HEK293 (cell line): ENCODE measurements around the gene GALNT16.

Source experiments
- CTCF ChIA-PET: fragments of 350-600 bp; formaldehyde crosslinking; extraction: SDS; loops from one replicate; lab custom pipeline; 2021; ENCODE audit warnings: antibody characterized with exemption; lab: Yijun Ruan, JAX
- POLR2A ChIA-PET: fragments of 300-600 bp; formaldehyde crosslinking; extraction: SDS; loops from one replicate; lab custom pipeline; 2020; ENCODE audit warnings: antibody characterized with exemption, inconsistent platforms; lab: Yijun Ruan, JAX
- H3K27ac ChIP-seq: fragments of 200-500 bp; sonication (Bioruptor generic); 2 replicates; pipeline ENCODE4 v1.5.1; 2014; ENCODE audit warnings: low read depth, low read length, control low read depth, inconsistent platforms; ENCODE audit errors: extremely low read depth
- H3K36me3 ChIP-seq, 2 experiments: fragments of 200-500 bp in 1 of 2; sonication (Bioruptor generic) in 1 of 2; 1 replicate in 1 of 2; 2 replicates in 1 of 2; pipeline ENCODE4 v1.5.1; 2014 to 2017; ENCODE audit warnings: inconsistent platforms in 2 of 2, low read length in 2 of 2; ENCODE audit not compliant: control insufficient read depth in 2 of 2, insufficient read depth in 1 of 2
- H3K4me1 ChIP-seq: fragments of 200-500 bp; sonication (Bioruptor generic); 2 replicates; pipeline ENCODE4 v1.5.1; 2014; ENCODE audit warnings: mild to moderate bottlenecking, low read length, inconsistent platforms; ENCODE audit not compliant: control insufficient read depth, insufficient read depth
- H3K4me3 ChIP-seq: 2 replicates; pipeline ENCODE4 v1.5.1; 2011; ENCODE audit warnings: low read depth, mild to moderate bottlenecking, control low read depth, low read length, moderate library complexity
- H3K9me3 ChIP-seq: fragments of 200-500 bp; sonication (Bioruptor generic); 2 replicates; pipeline ENCODE4 v1.5.1; 2014; ENCODE audit warnings: low read depth, low read length, inconsistent platforms; ENCODE audit not compliant: control insufficient read depth, insufficient read depth
- GLI2 ChIP-seq: fragments of 450-650 bp; formaldehyde crosslinking; IDR thresholded peaks from 2 replicates; pipeline ENCODE4; 2017; ENCODE audit warnings: missing biosample characterization, missing genetic modification characterization, low read depth, borderline replicate concordance
- REPIN1 ChIP-seq: fragments of 450-650 bp; formaldehyde crosslinking; IDR thresholded peaks from 2 replicates; pipeline ENCODE4 v1.5.1; 2017; ENCODE audit warnings: missing biosample characterization, missing genetic modification characterization, low read depth
- SP3 ChIP-seq: fragments of 450-650 bp; formaldehyde crosslinking; IDR thresholded peaks from 2 replicates; pipeline ENCODE4 v1.5.1; 2016; ENCODE audit warnings: missing biosample characterization, missing genetic modification characterization
- ZFP3 ChIP-seq: fragments of 450-650 bp; formaldehyde crosslinking; IDR thresholded peaks from 2 replicates; pipeline ENCODE4 v1.5.1; 2016; ENCODE audit warnings: low read depth, missing biosample characterization, missing genetic modification characterization
- ZNF140 ChIP-seq: fragments of 450-650 bp; formaldehyde crosslinking; IDR thresholded peaks from 2 replicates; pipeline ENCODE4 v1.5.1; 2016; ENCODE audit warnings: missing biosample characterization, missing genetic modification characterization
- ZNF2 ChIP-seq: fragments of 450-650 bp; formaldehyde crosslinking; IDR thresholded peaks from 2 replicates; pipeline ENCODE4 v1.5.1; 2016; ENCODE audit warnings: missing biosample characterization, missing genetic modification characterization
- ZNF202 ChIP-seq: fragments of 450-650 bp; formaldehyde crosslinking; IDR thresholded peaks from 2 replicates; pipeline ENCODE4 v1.5.1; 2016; ENCODE audit warnings: missing biosample characterization, missing genetic modification characterization, borderline replicate concordance
- ZNF266 ChIP-seq: fragments of 450-650 bp; formaldehyde crosslinking; IDR thresholded peaks from 2 replicates; pipeline ENCODE4 v1.5.1; 2016; ENCODE audit warnings: missing biosample characterization, missing genetic modification characterization, low read depth
- ZNF544 ChIP-seq: fragments of 450-650 bp; formaldehyde crosslinking; IDR thresholded peaks from 2 replicates; pipeline ENCODE4 v1.5.0; 2017; ENCODE audit warnings: missing biosample characterization, missing genetic modification characterization
- ZNF624 ChIP-seq: fragments of 450-650 bp; formaldehyde crosslinking; IDR thresholded peaks from 2 replicates; pipeline ENCODE4 v1.5.1; 2017; ENCODE audit warnings: missing biosample characterization, missing genetic modification characterization
- ZNF664 ChIP-seq: fragments of 450-650 bp; formaldehyde crosslinking; IDR thresholded peaks from 2 replicates; pipeline ENCODE4 v1.5.1; 2016; ENCODE audit warnings: missing biosample characterization, missing genetic modification characterization
- ZNF707 ChIP-seq: fragments of 450-650 bp; formaldehyde crosslinking; IDR thresholded peaks from 2 replicates; pipeline ENCODE4 v1.5.1; 2016; ENCODE audit warnings: missing biosample characterization, missing genetic modification characterization
- ZNF776 ChIP-seq: fragments of 450-650 bp; formaldehyde crosslinking; IDR thresholded peaks from 2 replicates; pipeline ENCODE4 v1.5.0; 2017; ENCODE audit warnings: missing biosample characterization, missing genetic modification characterization, borderline replicate concordance
- ZNF792 ChIP-seq: fragments of 450-650 bp; formaldehyde crosslinking; IDR thresholded peaks from 2 replicates; pipeline ENCODE4 v1.5.1; 2016; ENCODE audit warnings: missing biosample characterization, missing genetic modification characterization
- TF ChIP-seq, protein P1 (sequence below): fragments of 450-650 bp; formaldehyde crosslinking; IDR thresholded peaks from 2 replicates; pipeline ENCODE4 v1.5.1; 2016; ENCODE audit warnings: missing biosample characterization, missing genetic modification characterization
- TF ChIP-seq, protein P2 (sequence below): fragments of 450-650 bp; formaldehyde crosslinking; IDR thresholded peaks from 2 replicates; pipeline ENCODE4 v1.5.1; 2016; ENCODE audit warnings: missing biosample characterization, missing genetic modification characterization
- TF ChIP-seq, protein P3 (sequence below): fragments of 450-650 bp; formaldehyde crosslinking; IDR thresholded peaks from 2 replicates; pipeline ENCODE4; 2016; ENCODE audit warnings: missing biosample characterization, missing genetic modification characterization
- TF ChIP-seq, protein P4 (sequence below): fragments of 450-650 bp; formaldehyde crosslinking; IDR thresholded peaks from 2 replicates; pipeline ENCODE4 v1.5.1; 2016; ENCODE audit warnings: missing biosample characterization, missing genetic modification characterization
- TF ChIP-seq, protein P5 (sequence below): fragments of 450-650 bp; formaldehyde crosslinking; IDR thresholded peaks from 2 replicates; pipeline ENCODE4 v1.5.1; 2017; ENCODE audit warnings: missing biosample characterization, mild to moderate bottlenecking, missing genetic modification characterization, moderate library complexity

Gene GALNT16

DNA sequence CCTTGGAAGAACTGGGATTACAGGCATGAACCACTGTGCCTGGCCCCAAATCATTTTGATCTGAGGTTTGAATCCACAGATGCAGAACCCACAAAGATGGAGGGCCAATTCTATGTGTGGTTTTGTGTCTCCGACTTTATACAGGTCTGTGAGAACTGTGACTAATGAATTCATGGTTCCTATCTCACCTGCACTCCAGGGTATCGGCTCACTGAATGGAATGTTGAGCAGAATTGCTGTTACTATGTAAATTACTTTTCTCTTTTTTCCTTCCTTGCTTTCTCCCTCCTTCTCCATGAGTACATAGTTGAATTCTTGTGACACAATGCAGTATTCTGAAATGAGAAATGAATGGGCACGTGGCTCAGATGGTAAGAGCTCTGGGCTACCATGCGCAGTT lies 21.1 kb upstream of the GALNT16 start:
- H3K4me1 ChIP-seq: no peaks in the 10 kb centered on the region
- ChIA-PET POLR2A (no interaction called here), CTCF (interaction anchor here (0.7 to 0.9 kb wide), 2 partner anchors 221 to 545 kb away, joined by 3 to 5 read pairs; no protein-coding TSS in a partner anchor)
- TF ChIP-seq ZNF140 (tag by site-specific recombination) (no peak), ZNF707 (no peak)
- no peak overlapping the region for H3K27ac ChIP-seq
- peaks cover 15 to 67% of the 10 kb centered on the region in 2 experiments for H3K36me3 ChIP-seq
- no peaks in the 10 kb centered on the region for H3K9me3 ChIP-seq
- H3K4me3 ChIP-seq: no peak overlapping the region

DNA sequence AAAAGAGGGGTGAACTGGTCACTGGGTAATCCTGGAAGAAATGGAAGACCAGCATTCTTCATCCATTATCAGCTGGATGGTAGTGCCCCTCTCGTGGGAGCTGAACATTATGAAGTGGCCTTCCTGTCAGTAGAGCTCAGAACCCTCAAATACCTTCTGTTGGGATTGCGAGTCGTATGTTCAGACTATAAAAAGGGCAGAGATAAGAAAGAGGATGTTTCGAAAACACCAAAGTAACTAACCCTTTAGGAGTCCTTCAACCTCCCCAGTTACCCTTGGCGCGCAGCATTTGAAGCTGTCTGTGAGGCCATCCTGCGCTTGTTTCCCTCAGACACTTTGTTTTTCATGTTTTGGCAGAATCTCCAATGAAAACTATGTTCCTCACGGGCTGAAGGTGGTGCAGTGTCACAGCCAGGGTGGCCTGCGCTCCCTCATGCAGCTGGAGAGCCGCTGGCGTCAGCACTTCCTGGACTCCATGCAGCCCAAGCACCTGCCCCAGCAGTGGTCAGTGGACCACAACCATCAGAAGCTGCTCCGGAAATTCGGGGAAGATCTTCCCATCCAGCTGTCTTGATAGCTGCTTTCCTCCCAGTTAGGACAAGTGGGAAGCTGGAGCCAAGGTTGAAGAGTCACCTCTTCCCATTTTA lies 19.3 kb upstream of the GALNT16 start:
- H3K36me3 ChIP-seq: peaks cover 12 to 55% of the 10 kb centered on the region in 2 experiments
- no peak for TF ChIP-seq GLI2 (tag by site-specific recombination)
- no peak for TF ChIP-seq ZNF266 (tag by site-specific recombination)
- TF ChIP-seq ZFP3: no peak
- TF ChIP-seq, protein P1, sequence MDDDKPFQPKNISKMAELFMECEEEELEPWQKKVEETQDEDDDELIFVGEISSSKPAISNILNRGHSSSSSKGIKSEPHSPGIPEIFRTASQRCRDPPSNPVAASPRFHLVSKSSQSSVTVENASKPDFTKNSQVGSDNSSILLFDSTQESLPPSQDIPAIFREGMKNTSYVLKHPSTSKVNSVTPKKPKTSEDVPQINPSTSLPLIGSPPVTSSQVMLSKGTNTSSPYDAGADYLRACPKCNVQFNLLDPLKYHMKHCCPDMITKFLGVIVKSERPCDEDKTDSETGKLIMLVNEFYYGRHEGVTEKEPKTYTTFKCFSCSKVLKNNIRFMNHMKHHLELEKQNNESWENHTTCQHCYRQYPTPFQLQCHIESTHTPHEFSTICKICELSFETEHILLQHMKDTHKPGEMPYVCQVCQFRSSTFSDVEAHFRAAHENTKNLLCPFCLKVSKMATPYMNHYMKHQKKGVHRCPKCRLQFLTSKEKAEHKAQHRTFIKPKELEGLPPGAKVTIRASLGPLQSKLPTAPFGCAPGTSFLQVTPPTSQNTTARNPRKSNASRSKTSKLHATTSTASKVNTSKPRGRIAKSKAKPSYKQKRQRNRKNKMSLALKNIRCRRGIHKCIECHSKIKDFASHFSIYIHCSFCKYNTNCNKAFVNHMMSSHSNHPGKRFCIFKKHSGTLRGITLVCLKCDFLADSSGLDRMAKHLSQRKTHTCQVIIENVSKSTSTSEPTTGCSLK (tag by site-specific recombination): no peak
- TF ChIP-seq, protein P2, sequence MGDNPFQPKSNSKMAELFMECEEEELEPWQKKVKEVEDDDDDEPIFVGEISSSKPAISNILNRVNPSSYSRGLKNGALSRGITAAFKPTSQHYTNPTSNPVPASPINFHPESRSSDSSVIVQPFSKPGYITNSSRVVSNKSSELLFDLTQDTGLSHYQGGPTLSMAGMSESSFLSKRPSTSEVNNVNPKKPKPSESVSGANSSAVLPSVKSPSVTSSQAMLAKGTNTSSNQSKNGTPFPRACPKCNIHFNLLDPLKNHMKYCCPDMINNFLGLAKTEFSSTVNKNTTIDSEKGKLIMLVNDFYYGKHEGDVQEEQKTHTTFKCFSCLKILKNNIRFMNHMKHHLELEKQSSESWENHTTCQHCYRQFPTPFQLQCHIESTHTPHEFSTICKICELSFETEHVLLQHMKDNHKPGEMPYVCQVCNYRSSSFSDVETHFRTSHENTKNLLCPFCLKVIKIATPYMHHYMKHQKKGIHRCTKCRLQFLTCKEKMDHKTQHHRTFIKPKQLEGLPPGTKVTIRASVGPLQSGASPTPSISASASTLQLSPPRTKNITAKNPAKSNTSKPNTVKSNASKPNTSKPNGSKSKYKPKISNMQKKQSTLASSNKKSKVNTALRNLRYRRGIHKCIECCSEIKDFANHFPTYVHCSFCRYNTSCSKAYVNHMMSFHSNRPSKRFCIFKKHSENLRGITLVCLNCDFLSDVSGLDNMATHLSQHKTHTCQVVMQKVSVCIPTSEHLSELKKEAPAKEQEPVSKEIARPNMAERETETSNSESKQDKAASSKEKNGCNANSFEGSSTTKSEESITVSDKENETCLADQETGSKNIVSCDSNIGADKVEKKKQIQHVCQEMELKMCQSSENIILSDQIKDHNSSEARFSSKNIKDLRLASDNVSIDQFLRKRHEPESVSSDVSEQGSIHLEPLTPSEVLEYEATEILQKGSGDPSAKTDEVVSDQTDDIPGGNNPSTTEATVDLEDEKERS (tag by site-specific recombination): no peak
- TF ChIP-seq ZNF202 (tag by site-specific recombination): no peak
- TF ChIP-seq, all 188 proteins: peak for 0
- Histone ChIP-seq H3K4me1 (no peaks in the 10 kb centered on the region), H3K4me3 (no peak overlapping the region), H3K27ac (no peak overlapping the region), H3K9me3 (no peaks in the 10 kb centered on the region)
- ChIA-PET CTCF (interaction anchor here (0.8 to 0.9 kb wide), 2 partner anchors 219 to 365 kb away, joined by 3 to 4 read pairs; no protein-coding TSS in a partner anchor), POLR2A (no interaction called here)

DNA sequence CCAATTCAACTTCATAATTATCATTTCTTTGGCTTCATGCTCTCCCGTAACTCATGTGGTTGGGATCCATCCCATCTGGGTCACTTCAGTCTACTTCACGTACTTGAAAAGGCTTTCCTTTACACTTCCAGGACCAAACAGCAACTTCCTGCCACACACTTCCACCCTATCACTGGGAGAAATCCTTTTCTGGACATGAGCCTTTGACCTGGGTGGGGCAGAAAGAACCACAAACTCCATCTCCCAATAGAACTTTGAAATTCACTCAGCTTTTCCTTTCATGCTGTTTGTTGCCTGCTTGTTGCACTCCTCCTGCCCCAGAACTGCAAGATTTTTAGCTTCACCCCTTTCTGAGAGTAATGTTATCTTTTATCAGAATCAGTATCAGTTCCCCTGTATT lies 18.4 kb upstream of the GALNT16 start:
- H3K36me3 ChIP-seq: peaks cover 12 to 46% of the 10 kb centered on the region in 2 experiments
- H3K4me3 ChIP-seq: no peak overlapping the region
- CTCF ChIA-PET: interaction anchor here (0.6 to 2.9 kb wide), 25 partner anchors 9 to 378 kb away, joined by 3 to 45 read pairs (median 4); partner anchors contain the start of genes CCDC177 and ERH
- TF ChIP-seq ZNF664 (tag by site-specific recombination) (no peak), ZNF624 (tag by site-specific recombination) (no peak), REPIN1 (tag by site-specific recombination) (no peak), ZNF544 (tag by site-specific recombination) (no peak), GLI2 (tag by site-specific recombination) (no peak), ZNF792 (tag by site-specific recombination) (no peak), SP3 (no peak), ZNF776 (tag by site-specific recombination) (no peak), ZNF2 (no peak)
- TF ChIP-seq, protein P3, sequence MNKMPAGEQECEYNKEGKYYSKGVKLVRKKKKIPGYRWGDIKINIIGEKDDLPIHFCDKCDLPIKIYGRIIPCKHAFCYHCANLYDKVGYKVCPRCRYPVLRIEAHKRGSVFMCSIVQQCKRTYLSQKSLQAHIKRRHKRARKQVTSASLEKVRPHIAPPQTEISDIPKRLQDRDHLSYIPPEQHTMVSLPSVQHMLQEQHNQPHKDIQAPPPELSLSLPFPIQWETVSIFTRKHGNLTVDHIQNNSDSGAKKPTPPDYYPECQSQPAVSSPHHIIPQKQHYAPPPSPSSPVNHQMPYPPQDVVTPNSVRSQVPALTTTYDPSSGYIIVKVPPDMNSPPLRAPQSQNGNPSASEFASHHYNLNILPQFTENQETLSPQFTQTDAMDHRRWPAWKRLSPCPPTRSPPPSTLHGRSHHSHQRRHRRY: no peak
- TF ChIP-seq, protein P4, sequence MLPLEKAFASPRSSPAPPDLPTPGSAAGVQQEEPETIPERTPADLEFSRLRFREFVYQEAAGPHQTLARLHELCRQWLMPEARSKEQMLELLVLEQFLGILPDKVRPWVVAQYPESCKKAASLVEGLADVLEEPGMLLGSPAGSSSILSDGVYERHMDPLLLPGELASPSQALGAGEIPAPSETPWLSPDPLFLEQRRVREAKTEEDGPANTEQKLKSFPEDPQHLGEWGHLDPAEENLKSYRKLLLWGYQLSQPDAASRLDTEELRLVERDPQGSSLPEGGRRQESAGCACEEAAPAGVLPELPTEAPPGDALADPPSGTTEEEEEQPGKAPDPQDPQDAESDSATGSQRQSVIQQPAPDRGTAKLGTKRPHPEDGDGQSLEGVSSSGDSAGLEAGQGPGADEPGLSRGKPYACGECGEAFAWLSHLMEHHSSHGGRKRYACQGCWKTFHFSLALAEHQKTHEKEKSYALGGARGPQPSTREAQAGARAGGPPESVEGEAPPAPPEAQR (tag by site-specific recombination): no peak
- TF ChIP-seq, protein P5, sequence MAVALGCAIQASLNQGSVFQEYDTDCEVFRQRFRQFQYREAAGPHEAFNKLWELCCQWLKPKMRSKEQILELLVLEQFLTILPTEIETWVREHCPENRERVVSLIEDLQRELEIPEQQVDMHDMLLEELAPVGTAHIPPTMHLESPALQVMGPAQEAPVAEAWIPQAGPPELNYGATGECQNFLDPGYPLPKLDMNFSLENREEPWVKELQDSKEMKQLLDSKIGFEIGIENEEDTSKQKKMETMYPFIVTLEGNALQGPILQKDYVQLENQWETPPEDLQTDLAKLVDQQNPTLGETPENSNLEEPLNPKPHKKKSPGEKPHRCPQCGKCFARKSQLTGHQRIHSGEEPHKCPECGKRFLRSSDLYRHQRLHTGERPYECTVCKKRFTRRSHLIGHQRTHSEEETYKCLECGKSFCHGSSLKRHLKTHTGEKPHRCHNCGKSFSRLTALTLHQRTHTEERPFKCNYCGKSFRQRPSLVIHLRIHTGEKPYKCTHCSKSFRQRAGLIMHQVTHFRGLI (tag by site-specific recombination): no peak
- no peak overlapping the region for H3K27ac ChIP-seq
- POLR2A ChIA-PET: no interaction called here
- H3K4me1 ChIP-seq: no peaks in the 10 kb centered on the region
- H3K9me3 ChIP-seq: no peaks in the 10 kb centered on the region
